IPS-20b (cell line): ENCODE measurements around the gene ST6GALNAC5.

Experiments used
- H3K27ac ChIP-seq: one replicate; pipeline ENCODE4 v1.5.1; 2013; ENCODE audit warnings: low read length
- H3K27me3 ChIP-seq: 2 replicates; pipeline ENCODE4 v1.6.1; 2013; ENCODE audit warnings: mild to moderate bottlenecking, low read length, inconsistent platforms; ENCODE audit not compliant: insufficient read depth
- H3K36me3 ChIP-seq: 2 replicates; pipeline ENCODE4 v1.6.1; 2013; ENCODE audit warnings: low read depth, mild to moderate bottlenecking, inconsistent platforms, low read length, moderate library complexity; ENCODE audit not compliant: insufficient read depth
- H3K4me1 ChIP-seq: 2 replicates; pipeline ENCODE4 v1.6.1; 2013; ENCODE audit warnings: mild to moderate bottlenecking, control low read depth, inconsistent platforms, low read length, moderate library complexity; ENCODE audit not compliant: insufficient read depth
- H3K4me3 ChIP-seq: 2 replicates; pipeline ENCODE4 v1.5.1; 2013; ENCODE audit warnings: mild to moderate bottlenecking, low read length, inconsistent platforms
- H3K9ac ChIP-seq: 2 replicates; pipeline ENCODE4 v1.6.1; 2013; ENCODE audit warnings: low read depth, mild to moderate bottlenecking, inconsistent platforms, low read length, moderate library complexity
- H3K9me3 ChIP-seq: 2 replicates; pipeline ENCODE4 v1.6.1; 2013; ENCODE audit warnings: mild to moderate bottlenecking, low read depth, low read length, inconsistent platforms; ENCODE audit not compliant: insufficient read depth

Gene ST6GALNAC5

DNA sequence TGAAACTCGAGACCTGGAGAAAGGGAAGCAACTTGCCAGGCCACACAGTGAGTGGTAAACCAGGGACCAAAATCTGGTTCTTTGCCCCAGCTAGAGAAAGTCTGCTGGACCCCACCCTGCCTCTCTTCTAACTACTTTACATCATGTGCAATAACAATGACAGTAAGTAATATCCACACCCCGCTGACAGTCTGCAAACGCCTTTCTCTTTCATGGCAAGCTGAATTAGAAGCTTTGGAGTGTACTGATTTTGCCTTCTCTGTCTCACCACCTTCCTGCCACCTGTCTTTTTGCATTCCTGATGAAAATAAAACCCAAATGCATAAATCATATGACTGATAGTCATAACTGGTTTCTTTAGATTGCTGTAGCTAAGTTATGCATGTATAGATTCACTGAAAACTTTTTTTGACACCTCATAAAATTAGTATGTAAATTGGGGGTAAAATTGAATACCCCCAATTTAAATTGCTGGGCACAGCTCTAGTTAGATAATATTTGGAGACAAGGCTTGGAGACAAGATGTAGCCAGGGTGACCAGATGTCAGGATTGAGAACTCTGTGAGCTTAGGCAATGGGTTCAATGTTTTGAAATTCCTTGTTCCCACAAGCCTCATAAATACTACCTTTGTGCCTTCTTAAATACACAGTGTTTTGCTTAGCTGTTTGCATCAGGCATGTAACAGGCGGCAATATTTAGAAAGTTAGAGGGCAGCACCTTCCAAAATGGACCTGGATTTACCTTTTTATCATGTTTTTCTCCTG lies 73.5 kb downstream of the ST6GALNAC5 start:
- H3K27me3 ChIP-seq, result no peaks in the 10 kb centered on the region
- peaks cover 3% of the 10 kb centered on the region; the same call in 1 of the 2 replicates for H3K4me1 ChIP-seq
- no peak overlapping the region for H3K27ac ChIP-seq
- H3K9ac ChIP-seq, result no peak overlapping the region
- H3K36me3 ChIP-seq, result no peaks in the 10 kb centered on the region
- H3K4me3 ChIP-seq, result no peak overlapping the region
- H3K9me3 ChIP-seq, result no peaks in the 10 kb centered on the region

DNA sequence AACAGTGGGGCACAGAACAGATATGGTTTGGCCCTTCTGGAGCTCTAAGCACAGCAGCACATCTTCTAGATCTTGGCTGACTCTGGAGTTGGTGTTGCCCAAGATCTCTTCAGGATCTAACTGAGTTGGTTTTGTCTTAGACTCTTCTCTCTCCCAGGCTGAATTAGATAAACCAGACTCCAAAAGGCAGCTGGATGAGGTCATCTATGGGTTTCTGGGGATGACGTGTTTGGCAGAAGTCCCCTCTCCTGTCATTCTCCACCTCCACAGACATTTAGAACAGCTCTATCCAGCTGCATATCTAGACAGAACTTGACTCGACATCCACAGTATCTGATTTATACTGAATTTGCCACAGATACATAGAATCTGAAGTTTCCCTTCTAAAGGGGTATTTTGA lies 75.3 kb downstream of the ST6GALNAC5 start:
- Histone ChIP-seq H3K4me3 (no peak overlapping the region), H3K27ac (no peak overlapping the region), H3K36me3 (no peaks in the 10 kb centered on the region), H3K9ac (no peak overlapping the region), H3K4me1 (peaks cover 3% of the 10 kb centered on the region; the same call in 1 of the 2 replicates), H3K9me3 (no peaks in the 10 kb centered on the region), H3K27me3 (no peaks in the 10 kb centered on the region)

DNA sequence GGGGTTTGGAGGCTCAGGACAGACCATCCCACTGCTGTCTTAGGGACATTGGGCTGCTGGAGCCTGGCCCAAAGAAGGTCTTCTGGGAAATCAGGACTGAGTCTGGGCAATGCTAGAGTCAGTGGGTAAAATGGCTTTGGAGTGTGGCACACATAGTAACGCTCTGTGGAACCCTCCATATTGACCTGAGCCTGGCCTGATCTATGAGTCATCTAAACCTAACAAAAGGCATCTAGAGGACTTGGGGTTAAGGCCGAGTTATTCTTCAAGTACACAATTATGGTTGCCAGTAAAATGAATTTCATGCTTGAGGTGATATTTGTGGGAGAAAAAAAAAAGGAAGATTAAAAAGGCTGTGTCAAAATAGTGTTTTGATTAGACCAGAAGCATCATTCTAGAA lies 77.7 kb downstream of the ST6GALNAC5 start:
- Histone ChIP-seq H3K27ac (no peak overlapping the region), H3K4me1 (peaks cover 3% of the 10 kb centered on the region; the same call in 1 of the 2 replicates), H3K4me3 (no peak overlapping the region), H3K36me3 (no peaks in the 10 kb centered on the region), H3K9ac (no peak overlapping the region), H3K27me3 (no peaks in the 10 kb centered on the region), H3K9me3 (no peaks in the 10 kb centered on the region)

DNA sequence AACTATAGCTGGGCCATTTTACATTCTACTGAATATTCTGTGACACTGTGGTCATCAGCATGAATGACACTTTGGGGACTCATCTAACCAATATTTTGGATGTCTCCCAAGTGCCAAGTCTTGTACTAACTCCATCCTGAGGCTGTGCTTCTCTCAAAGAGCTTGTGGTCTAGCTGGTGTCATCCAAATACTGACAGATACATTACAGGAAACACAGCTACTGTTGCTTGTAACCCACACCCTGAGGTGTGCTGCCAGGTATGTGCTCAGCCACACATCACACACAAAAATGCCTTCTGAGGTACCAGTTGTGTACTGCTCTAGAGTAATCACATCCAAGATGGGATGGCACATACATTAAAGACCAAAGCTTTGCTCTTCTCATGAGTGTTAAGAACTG lies 81.6 kb downstream of the ST6GALNAC5 start:
- Histone ChIP-seq H3K27ac (no peak overlapping the region), H3K27me3 (no peaks in the 10 kb centered on the region), H3K9me3 (no peaks in the 10 kb centered on the region), H3K4me1 (peaks cover 3% of the 10 kb centered on the region; the same call in 1 of the 2 replicates), H3K36me3 (no peaks in the 10 kb centered on the region), H3K4me3 (no peak overlapping the region), H3K9ac (no peak overlapping the region)

DNA sequence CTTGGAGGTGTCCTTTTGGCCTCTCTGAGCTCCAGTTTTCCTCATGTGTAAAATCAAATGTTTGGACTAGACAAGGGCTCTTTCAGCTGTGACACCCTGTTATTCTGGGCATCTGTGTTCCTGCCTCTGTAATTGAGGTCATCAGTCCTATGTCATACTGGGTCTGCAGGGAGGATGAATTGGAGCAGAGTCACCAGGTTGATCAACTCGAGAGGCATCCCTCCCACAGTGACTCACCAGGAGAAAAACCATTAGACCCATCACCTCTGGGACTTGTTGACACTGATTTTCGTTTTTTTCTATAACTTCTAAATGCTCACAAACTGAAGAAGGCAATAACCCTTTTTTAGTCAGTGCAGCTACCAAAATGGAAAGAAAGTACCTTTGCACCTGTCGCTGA lies 82.2 kb downstream of the ST6GALNAC5 start:
- Histone ChIP-seq H3K36me3 (no peaks in the 10 kb centered on the region), H3K9me3 (no peaks in the 10 kb centered on the region)

DNA sequence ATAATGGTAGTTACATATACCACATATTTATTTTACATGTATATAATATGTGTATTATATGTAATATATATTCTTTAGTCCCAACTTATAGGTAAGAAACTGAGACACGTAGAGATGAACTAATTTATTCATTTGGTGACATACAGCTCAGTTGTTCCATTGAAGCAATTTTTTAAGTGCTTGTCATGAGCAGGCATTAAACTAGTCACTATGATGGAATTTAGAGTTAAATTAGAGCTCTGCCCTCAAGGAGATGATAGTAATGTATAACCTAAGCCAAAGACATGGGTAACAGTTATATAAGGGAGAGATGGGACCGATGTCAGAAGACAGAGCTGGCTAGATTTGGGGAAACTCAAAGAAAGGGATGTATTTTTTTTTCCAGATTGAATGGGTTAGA lies 83.0 kb downstream of the ST6GALNAC5 start:
- Histone ChIP-seq H3K27me3 (no peaks in the 10 kb centered on the region), H3K27ac (no peak overlapping the region)

More for the DNA sequence above, 82.2 kb downstream of the ST6GALNAC5 start:
- peaks cover 3% of the 10 kb centered on the region; the same call in 1 of the 2 replicates for H3K4me1 ChIP-seq
- H3K9ac ChIP-seq, result no peak overlapping the region
- no peaks in the 10 kb centered on the region for H3K27me3 ChIP-seq
- H3K4me3 ChIP-seq, result no peak overlapping the region
- H3K27ac ChIP-seq, result no peak overlapping the region

DNA sequence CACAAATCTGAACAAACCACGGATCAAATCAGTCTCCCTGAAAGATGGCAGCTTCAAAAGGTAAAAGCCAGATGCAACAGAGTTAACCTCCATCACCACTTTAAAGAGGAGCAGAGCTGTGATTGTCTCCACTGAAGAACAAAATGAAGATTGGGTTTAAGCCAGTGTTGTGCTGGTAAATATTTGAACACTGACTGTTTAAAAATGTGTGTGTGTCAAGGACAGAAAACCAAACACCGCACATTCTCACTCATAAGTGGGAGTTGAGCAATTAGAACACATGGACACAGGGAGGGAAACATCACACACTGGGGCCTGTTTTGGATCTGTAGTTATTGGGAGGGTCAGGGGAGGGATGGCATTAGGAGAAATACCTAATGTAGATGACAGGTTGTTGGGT lies 83.9 kb downstream of the ST6GALNAC5 start:
- Histone ChIP-seq H3K4me1 (no peaks in the 10 kb centered on the region), H3K36me3 (no peaks in the 10 kb centered on the region), H3K27me3 (no peaks in the 10 kb centered on the region), H3K4me3 (no peak overlapping the region), H3K9me3 (no peaks in the 10 kb centered on the region), H3K9ac (no peak overlapping the region), H3K27ac (no peak overlapping the region)

More for the DNA sequence above, 83.0 kb downstream of the ST6GALNAC5 start:
- peaks cover 3% of the 10 kb centered on the region; the same call in 1 of the 2 replicates for H3K4me1 ChIP-seq
- no peak overlapping the region for H3K9ac ChIP-seq
- no peak overlapping the region for H3K4me3 ChIP-seq
- H3K9me3 ChIP-seq, result no peaks in the 10 kb centered on the region
- H3K36me3 ChIP-seq, result no peaks in the 10 kb centered on the region

DNA sequence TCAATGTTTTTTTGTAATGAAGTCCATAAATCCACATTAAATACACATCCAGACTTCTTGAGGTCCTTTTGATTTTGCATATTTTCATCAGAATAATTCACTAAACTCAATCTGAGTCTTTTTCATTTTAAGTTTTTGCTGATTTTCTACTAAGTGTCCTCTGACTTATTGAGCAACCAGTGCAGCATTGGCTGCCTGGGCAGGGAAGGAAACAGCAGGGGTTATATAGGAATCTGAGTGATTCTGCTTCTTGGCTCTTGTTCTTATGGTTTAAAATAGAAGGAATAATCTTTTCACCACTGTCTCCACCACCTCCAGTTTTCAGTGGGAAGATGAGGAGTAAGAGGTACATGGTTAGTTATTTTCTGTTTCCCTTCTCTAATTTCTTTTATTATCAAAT lies 88.4 kb downstream of the ST6GALNAC5 start:
- Histone ChIP-seq H3K27me3 (no peaks in the 10 kb centered on the region), H3K36me3 (no peaks in the 10 kb centered on the region), H3K9ac (no peak overlapping the region), H3K4me1 (no peaks in the 10 kb centered on the region), H3K27ac (no peak overlapping the region), H3K9me3 (no peaks in the 10 kb centered on the region), H3K4me3 (no peak overlapping the region)

DNA sequence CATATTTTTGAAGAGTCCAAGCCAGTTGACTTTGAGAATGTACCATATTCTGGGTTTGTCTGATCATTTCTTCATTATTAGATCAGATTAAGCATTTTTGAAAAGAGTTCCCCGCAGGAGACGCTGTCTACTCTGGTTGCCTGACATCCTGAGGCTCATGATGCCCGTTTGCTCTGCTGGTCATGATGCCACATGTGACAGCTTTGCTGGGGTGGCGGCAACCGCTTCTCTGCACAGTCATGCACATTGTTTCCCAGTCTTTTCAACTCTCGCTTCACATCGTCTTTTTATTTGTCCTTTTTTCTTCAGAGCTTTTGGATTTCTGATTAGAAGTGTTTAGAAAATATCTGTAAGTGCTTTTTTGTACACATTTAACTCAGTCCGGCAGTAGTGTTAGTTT lies 90.7 kb downstream of the ST6GALNAC5 start:
- no peak overlapping the region for H3K9ac ChIP-seq
- H3K9me3 ChIP-seq, result no peaks in the 10 kb centered on the region
- H3K27me3 ChIP-seq, result no peaks in the 10 kb centered on the region
- H3K4me1 ChIP-seq, result peaks cover 5% of the 10 kb centered on the region; the same call in 1 of the 2 replicates
- H3K4me3 ChIP-seq, result no peak overlapping the region
- H3K36me3 ChIP-seq, result no peaks in the 10 kb centered on the region
- H3K27ac ChIP-seq, result no peak overlapping the region

DNA sequence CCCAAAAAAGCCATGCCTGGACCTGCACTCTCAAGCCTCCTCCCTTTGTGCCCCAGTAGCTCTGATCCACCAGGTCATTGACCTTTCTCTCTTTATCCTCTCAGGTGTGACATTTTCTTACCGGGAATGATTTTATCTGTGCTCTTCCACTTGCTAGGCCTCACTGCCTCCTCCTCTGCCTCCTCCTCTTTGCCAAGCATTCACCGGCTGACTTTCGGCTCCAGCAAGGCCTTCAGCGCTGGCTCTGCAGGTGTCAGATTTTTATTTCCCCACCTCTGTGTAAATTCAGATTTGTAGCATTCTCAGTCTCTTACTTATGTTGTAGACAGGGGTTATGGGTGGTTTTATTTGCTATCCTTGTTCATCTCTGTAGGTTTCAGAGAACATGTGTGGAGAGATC lies 91.5 kb downstream of the ST6GALNAC5 start:
- Histone ChIP-seq H3K9me3 (no peaks in the 10 kb centered on the region), H3K27ac (no peak overlapping the region), H3K36me3 (no peaks in the 10 kb centered on the region), H3K9ac (no peak overlapping the region), H3K4me1 (peaks cover 5% of the 10 kb centered on the region; the same call in 1 of the 2 replicates), H3K4me3 (no peak overlapping the region), H3K27me3 (no peaks in the 10 kb centered on the region)

DNA sequence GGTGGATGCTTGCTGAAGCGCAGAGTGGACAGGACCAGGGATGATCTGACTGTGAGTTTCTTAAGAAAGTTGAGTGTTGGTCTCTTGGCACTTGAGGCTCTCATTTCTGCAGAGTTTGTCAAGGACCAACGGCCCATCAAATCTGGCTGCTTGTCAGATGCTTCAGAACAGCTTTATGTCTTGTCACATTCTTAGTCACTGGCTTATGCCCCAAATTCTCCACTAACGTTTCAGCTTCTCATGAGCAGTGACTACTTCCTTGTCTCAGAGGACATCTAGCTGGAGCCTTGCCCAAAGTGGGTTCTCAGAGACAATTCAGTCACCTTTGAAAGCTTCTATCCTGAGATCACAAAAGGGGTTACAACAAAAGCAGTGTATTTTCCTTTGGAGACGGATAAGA lies 92.3 kb downstream of the ST6GALNAC5 start:
- Histone ChIP-seq H3K36me3 (no peaks in the 10 kb centered on the region), H3K27ac (no peak overlapping the region), H3K9ac (no peak overlapping the region), H3K27me3 (no peaks in the 10 kb centered on the region), H3K4me1 (peaks cover 5% of the 10 kb centered on the region; the same call in 1 of the 2 replicates), H3K4me3 (no peak overlapping the region), H3K9me3 (no peaks in the 10 kb centered on the region)

DNA sequence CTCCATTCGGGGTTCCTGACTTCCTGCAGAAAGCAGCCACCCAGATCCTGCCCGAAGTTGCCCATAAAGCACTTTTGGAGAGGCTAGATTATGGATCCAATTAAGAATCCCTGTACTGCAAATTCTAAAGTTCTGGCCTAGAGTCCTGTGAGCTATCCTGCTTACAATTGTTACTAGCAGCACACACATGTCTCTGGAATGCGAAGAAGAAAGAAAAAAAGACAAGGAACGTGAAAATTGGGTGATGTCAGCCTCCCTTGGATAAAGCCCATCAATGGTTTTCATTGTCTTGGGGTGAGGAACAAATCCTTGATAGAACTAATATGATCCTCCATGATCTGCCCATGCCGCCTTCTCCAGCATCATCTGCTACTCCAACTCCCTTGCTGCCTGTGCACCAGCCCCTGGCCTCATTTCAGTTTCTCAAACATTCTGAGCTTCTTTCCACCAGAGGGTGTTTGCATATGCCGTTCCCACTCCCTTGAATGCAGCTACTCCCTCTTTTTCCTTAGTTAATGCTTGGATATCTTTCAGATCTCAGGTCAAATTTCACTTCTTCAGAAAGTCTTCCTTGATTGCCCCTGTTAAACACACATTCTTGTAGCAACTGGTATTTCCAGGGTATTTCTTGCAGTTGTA lies 94.0 kb downstream of the ST6GALNAC5 start:
- Histone ChIP-seq H3K4me3 (no peak overlapping the region), H3K9ac (no peak overlapping the region), H3K9me3 (no peaks in the 10 kb centered on the region), H3K4me1 (peaks cover 5% of the 10 kb centered on the region; the same call in 1 of the 2 replicates), H3K27me3 (no peaks in the 10 kb centered on the region), H3K27ac (no peak overlapping the region), H3K36me3 (no peaks in the 10 kb centered on the region)
